Measurements from ENCODE around the gene CXCL17.
A peak's percentile ranks its signal among the peaks of the same experiment; 100 is the strongest.

The CXCL17 gene

DNA sequence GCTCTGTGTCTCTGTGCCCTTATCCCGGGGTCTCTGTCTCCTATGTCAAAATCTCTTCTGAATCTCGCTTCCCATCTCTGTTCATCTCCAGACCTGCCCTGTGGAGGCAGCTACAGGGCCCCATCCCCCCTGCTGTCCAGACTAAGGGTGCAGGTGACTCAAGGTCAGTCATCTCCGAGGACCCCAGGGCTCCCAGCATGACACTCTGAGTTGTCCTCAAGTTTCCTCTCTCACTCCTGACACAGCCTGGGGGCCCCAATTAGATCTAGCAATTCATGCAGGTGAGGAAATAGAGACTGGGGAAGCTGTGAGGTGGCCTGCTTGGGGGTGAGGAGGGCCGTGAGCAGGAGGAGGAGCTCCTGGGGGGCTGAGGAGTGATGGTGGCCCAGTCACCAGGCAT lies 50.6 kb downstream of the CXCL17 start:
- Histone ChIP-seq H3K4me2 (no peak overlapping the region), H3K36me3 (ENCODE audit: insufficient read depth) (no peaks in the 10 kb centered on the region), H2AFZ (ENCODE audit: low read depth) (no peak overlapping the region), H3K4me3 (IDR thresholded peaks at IDR 0.05; ENCODE audit: insufficient read depth, low read depth, low read length) (no peak overlapping the region), H3K4me1 (ENCODE audit: low read depth, poor library complexity, severe bottlenecking) (peaks cover 5% of the 10 kb centered on the region), H4K20me1 (ENCODE audit: insufficient read depth) (no peaks in the 10 kb centered on the region), H3K79me2 (ENCODE audit: insufficient read depth, low read depth) (no peaks in the 10 kb centered on the region), H3K9ac (no peak overlapping the region), H3K27me3 (ENCODE audit: insufficient read depth, low read depth) (peaks cover 35% of the 10 kb centered on the region), H3K27ac (no peak overlapping the region)
- TF ChIP-seq, protein P1, sequence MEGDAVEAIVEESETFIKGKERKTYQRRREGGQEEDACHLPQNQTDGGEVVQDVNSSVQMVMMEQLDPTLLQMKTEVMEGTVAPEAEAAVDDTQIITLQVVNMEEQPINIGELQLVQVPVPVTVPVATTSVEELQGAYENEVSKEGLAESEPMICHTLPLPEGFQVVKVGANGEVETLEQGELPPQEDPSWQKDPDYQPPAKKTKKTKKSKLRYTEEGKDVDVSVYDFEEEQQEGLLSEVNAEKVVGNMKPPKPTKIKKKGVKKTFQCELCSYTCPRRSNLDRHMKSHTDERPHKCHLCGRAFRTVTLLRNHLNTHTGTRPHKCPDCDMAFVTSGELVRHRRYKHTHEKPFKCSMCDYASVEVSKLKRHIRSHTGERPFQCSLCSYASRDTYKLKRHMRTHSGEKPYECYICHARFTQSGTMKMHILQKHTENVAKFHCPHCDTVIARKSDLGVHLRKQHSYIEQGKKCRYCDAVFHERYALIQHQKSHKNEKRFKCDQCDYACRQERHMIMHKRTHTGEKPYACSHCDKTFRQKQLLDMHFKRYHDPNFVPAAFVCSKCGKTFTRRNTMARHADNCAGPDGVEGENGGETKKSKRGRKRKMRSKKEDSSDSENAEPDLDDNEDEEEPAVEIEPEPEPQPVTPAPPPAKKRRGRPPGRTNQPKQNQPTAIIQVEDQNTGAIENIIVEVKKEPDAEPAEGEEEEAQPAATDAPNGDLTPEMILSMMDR (conservative IDR thresholded peaks at IDR 0.05; ENCODE audit: low read depth, low read length) = no peak

DNA sequence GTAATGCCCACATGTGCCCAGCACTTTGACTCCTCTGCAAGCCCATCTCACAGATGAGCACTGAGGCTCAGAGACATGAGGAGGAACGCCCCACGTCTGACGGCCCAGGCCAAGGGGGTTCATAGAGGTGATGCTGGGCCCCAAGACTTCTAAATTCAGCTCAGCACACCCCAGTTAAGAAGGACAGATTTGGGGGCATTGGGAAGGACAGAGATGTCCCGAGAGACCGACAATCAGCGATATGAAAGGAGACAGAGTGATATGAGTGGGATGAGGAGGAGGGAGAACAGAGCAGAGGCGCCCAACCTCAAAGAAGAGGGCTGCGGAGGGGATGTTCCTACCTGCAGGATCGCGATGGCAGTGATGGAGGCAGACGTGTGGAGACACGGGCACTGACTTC lies 52.8 kb downstream of the CXCL17 start, which contains the start of gene CNFN:
Gene CNFN, minus strand, starts transcription at position 399 of the 400 bp plus-strand sequence. CDS start 1,260 bp downstream, outside the sequence.
- no peaks in the 10 kb centered on the region for H3K79me2 ChIP-seq (ENCODE audit: insufficient read depth, low read depth)
- no peak within 1 kb of the TSS for H3K9ac ChIP-seq
- H3K36me3 ChIP-seq (ENCODE audit: insufficient read depth) = no peaks in the 10 kb centered on the region
- H4K20me1 ChIP-seq (ENCODE audit: insufficient read depth) = no peaks in the 10 kb centered on the region
- H3K4me3 ChIP-seq (IDR thresholded peaks at IDR 0.05; ENCODE audit: insufficient read depth, low read depth, low read length) = no peak within 1 kb of the TSS
- peaks cover 5% of the 10 kb centered on the region for H3K4me1 ChIP-seq (ENCODE audit: low read depth, poor library complexity, severe bottlenecking)
- H3K27ac ChIP-seq = no peak within 1 kb of the TSS
- H3K4me2 ChIP-seq = no peak within 1 kb of the TSS
- H2AFZ ChIP-seq (ENCODE audit: low read depth) = no peak within 1 kb of the TSS
- TF ChIP-seq, protein P1 (conservative IDR thresholded peaks at IDR 0.05; ENCODE audit: low read depth, low read length) = no peak
- H3K27me3 ChIP-seq (ENCODE audit: insufficient read depth, low read depth) = peaks cover 42% of the 10 kb centered on the region

DNA sequence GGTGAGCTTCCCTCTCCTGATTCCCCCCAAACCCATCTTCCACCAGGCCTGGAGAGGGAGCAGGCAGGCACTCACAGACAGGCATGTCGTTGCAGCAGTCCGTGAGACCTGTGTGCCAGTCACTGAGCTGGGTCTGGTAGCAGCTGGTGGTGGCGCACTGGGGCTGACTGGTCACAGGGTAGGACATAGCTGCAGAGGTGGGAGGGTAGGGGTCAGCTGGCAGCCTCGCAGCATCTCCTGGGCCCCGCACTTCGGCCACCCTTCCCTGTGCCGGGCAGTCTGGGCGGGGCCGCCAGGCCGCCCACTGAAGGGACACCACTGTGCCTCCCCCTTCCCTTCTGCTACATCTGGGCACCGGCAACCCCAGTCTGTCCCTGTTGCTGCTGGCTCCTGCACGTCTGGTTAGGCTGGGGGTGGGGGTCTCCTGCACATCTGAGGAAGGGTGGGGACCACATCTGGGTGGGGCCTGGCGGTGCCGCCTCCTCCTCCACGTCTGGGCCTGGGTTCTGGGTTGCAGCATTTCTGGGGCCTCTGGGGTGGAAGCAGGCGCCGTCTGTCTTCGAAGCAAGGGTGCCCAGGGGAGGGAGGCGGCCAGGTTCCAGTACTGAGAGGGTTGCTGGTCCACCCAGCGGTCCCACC lies 53.8 kb downstream of the CXCL17 start:
- Histone ChIP-seq H3K27me3 (ENCODE audit: insufficient read depth, low read depth) (peaks cover 45% of the 10 kb centered on the region), H4K20me1 (ENCODE audit: insufficient read depth) (no peaks in the 10 kb centered on the region), H3K4me2 (no peak overlapping the region), H3K27ac (no peak overlapping the region), H2AFZ (ENCODE audit: low read depth) (no peak overlapping the region), H3K9ac (no peak overlapping the region), H3K36me3 (ENCODE audit: insufficient read depth) (no peaks in the 10 kb centered on the region), H3K4me3 (IDR thresholded peaks at IDR 0.05; ENCODE audit: insufficient read depth, low read depth, low read length) (no peak overlapping the region), H3K79me2 (ENCODE audit: insufficient read depth, low read depth) (no peaks in the 10 kb centered on the region), H3K4me1 (ENCODE audit: low read depth, poor library complexity, severe bottlenecking) (peaks cover 5% of the 10 kb centered on the region)
- TF ChIP-seq, protein P1 (conservative IDR thresholded peaks at IDR 0.05; ENCODE audit: low read depth, low read length) = no peak

DNA sequence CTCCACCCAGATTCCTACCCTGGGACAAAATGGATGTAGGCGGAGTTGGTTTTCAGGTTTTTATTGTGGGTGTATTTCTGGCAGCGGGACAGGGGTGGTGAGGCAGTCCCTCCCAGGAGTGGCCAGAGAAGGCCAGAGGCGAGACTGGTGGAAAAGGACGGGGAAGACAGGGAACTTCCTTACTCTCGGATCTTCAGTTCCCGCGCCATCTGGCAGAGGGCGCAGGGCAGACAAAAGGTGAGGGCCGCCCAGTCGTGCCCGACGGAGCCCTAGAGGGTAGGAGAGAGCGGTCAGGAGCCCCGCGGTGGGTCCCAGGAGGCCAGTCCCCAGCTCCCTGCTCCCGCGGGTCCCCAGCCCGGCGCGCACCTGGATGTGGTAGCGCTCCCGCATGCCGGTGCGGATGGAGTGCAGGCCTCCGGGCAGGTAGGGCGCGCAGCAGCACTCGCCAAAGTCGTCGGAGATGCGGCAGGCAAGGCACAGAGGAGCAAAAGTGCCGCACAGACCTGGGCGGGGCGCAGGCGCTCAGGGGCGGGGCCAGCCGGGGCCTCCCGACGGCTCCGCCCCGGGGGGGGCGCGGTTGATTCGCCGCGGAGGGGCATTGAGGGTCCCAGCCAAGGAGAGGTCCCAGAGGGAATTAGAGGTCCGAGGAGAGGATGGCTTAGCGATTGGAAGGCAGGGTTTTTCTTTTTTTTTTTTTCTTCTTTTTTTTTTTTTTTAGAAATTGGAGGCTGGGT lies 55.6 kb downstream of the CXCL17 start:
- Histone ChIP-seq H3K27me3 (ENCODE audit: insufficient read depth, low read depth) (peaks cover 49% of the 10 kb centered on the region), H2AFZ (ENCODE audit: low read depth) (peak overlapping the region; percentile 99), H4K20me1 (ENCODE audit: insufficient read depth) (no peaks in the 10 kb centered on the region), H3K4me1 (ENCODE audit: low read depth, poor library complexity, severe bottlenecking) (peaks cover 5% of the 10 kb centered on the region), H3K27ac (no peak overlapping the region), H3K4me3 (IDR thresholded peaks at IDR 0.05; ENCODE audit: insufficient read depth, low read depth, low read length) (no peak overlapping the region), H3K9ac (0 out of 2 replicates have a peak overlapping the region, but pooled peaks have one; percentile 7), H3K79me2 (ENCODE audit: insufficient read depth, low read depth) (no peaks in the 10 kb centered on the region), H3K4me2 (peak overlapping the region; percentile 86), H3K36me3 (ENCODE audit: insufficient read depth) (no peaks in the 10 kb centered on the region)
- TF ChIP-seq, protein P1 (conservative IDR thresholded peaks at IDR 0.05; ENCODE audit: low read depth, low read length) = peak; percentile 76

Data from KMS-11 (cell line).